ENCODE measurements around the gene SLC5A1. TPM values are rescaled to one million over a fixed set of nuclear protein-coding genes. Genes with fewer than 3 reads are reported as not detected.

Gene SLC5A1
- not detected in 2 replicates for total RNA-seq (2014; rRNA removed; shearing (Covaris generic))

- DNase-seq (ENCODE audit: low read depth), result no peak
These were observed at the start of gene SLC5A1 for GRCh38 chr22:32042924-32043323. Gene SLC5A1 (plus strand): TSS chr22:32043261. CDS start chr22:32043282, 21 bp downstream.

GRCh38 chr22:31995046-31995445 is 48.0 kb upstream of the SLC5A1 start:
- no peak for DNase-seq (ENCODE audit: low read depth)

DNA sequence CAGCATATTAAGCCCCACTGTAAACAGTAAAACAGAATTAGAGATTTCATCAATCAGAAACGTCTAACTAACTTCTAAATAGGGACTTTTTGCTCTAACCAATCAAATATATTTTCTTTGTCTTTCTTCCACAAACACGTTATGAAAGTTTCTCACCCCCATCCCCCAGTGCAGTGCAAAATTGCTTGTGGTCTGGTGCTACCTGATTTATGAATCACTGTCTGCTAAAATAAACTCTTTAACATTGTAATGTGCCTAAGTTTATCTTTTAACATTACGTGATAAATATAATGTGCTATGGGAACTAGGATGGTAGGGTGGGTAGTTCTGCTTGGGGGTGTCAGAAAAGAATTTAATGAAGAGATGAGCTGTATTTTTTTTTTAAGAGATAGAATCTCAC is 47.3 kb upstream of the SLC5A1 start:
- no peak for DNase-seq (ENCODE audit: low read depth)

- no peak for DNase-seq (ENCODE audit: low read depth)
These were observed 44.2 kb upstream of the SLC5A1 start for GRCh38 chr22:31998784-31999385.

DNA sequence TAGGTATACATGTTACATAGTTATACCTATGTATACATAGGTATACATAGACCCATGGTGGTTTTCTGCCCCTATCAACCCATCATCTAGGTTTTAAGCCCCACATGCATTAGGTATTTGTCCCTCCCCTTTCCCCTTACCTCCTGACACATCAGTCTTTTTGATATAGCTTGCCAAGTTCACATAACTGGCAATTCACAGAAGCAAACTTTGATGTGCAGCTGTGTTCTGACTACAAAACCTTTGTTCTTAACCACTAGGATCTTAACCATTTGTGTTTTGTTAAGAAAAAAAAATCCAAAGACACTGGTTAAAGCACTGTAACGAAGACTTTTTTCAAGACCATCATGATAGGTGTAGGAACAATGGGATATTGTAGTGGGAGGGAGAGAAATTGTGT is 42.9 kb upstream of the SLC5A1 start:
- DNase-seq (ENCODE audit: low read depth), result no peak

GRCh38 chr22:32005453-32005852 is 37.6 kb upstream of the SLC5A1 start:
- DNase-seq (ENCODE audit: low read depth), result peak; percentile 73

GRCh38 chr22:32013200-32013599 is 29.9 kb upstream of the SLC5A1 start:
- no peak for DNase-seq (ENCODE audit: low read depth)

DNA sequence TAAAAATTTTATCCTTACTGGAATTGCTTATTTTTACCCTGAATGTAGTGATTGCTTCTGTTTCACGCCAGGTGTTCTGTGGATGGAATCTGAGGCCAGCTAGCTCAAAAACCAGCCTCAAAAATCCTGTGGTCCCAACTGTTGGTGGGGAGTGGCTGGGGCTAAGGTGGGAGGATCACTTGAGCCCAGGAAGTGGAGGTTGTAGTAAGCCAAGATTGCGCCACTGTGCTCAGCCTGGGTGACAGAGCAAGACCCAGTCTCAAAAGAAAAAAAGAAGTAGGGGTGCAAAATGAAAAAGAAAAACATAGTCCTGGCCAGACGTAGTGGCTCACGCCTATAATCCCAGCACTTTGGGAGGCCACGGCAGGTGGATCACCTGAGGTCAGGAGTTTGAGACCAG is 27.0 kb upstream of the SLC5A1 start:
- DNase-seq (ENCODE audit: low read depth), result no peak

- DNase-seq (ENCODE audit: low read depth), result peak; percentile 78
These were observed 25.0 kb upstream of the SLC5A1 start for GRCh38 chr22:32018056-32018455.

- DNase-seq (ENCODE audit: low read depth), result peak; percentile 88
These were observed 22.9 kb upstream of the SLC5A1 start for GRCh38 chr22:32020117-32020516.

GRCh38 chr22:32021716-32022115 is 21.3 kb upstream of the SLC5A1 start:
- no peak for DNase-seq (ENCODE audit: low read depth)

- no peak for DNase-seq (ENCODE audit: low read depth)
These were observed 19.7 kb upstream of the SLC5A1 start for GRCh38 chr22:32023251-32023827.

DNA sequence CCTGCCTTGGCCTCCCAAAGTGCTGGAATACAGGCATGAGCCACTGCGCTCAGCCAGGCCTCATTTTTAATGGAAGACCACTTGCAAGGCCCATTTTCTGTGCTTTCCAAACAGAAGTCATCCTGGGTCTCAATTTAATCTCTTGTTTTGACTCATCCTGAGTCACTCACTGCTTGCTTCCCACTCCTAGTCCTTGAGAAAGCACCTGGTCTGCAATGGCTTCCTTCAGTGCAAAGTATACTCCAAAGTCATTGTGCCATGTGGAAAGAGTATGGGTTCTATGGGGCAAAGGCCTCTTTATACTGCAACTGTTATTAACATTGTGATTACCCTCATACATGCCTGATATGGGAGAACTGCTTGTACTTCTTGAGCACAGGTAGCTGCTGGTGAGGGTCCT is 18.3 kb upstream of the SLC5A1 start:
- DNase-seq (ENCODE audit: low read depth), result peak; percentile 70

- DNase-seq (ENCODE audit: low read depth), result no peak
These were observed 12.4 kb upstream of the SLC5A1 start for GRCh38 chr22:32030518-32031247.

- DNase-seq (ENCODE audit: low read depth), result no peak
These were observed 11.6 kb upstream of the SLC5A1 start for GRCh38 chr22:32031466-32031865.

DNA sequence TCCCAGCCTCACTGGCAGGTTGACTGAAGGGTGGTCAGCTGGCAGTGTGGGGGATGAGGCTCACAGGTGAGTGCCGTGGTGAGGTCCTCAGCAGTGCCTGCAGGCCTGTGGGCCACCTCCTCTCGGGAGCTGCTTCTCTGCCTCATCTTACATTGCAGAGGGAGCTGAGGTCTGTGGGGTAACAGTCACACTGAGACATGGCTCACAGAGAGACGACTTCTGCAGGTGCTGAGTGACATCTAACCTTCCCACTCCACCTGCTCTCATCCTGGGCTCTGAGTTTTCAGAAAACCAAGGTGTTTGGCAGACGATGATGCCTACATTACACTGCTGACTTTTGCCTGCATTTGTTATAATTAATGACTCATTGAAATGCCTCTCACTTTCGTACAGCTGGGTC is 8.8 kb upstream of the SLC5A1 start:
- no peak for DNase-seq (ENCODE audit: low read depth)

- no peak for DNase-seq (ENCODE audit: low read depth)
These were observed 5.8 kb upstream of the SLC5A1 start for GRCh38 chr22:32037236-32037635.

DNA sequence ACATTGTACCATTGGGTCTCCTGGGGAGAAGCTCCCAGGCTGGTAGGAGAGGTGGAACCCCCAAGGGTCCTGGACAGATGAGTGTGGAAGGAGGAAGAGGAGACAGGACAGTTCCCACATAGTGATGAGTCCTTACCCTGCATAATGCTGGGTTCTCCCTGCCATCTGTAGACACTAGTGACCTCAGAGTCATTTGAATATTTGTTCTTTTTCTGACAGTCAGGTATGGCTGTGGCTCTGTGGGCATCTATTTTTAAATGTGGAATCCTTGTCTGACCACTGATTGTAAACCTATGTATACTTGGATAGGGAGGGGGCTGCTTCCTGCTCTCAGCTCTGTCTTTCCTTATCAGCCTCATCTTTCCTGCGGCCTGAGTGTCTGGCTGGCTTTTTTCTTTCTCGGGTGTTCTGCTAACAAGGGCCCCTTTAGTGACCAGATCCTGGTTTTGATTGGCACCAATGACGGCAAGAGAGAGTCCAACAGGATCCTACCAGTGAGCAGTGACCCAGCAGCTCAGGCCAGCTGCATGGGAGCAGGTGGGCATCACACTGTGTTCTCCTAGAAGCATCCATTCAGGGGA is 2.6 kb upstream of the SLC5A1 start:
- no peak for DNase-seq (ENCODE audit: low read depth)

DNA sequence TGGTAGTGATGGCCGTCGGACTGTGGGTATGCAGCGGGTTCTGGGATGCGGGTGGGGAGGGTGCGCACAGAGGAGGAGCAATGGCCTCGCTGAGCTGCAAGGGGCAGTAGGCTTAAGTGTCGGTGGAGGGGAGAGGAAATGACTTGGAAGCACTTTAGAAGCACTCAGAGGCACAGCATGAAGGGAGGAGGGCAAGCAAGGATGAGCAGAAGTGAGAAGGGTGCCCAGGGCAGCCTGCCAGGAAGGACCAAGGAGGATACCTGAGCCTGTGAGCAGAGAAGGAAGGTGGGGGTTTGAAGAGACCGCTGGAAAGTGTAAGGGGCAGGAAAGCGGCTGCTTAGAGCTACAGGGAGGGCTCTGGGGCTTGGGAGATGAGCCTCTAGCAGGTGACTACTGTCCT is 330 bp downstream of the SLC5A1 start:
- DNase-seq (ENCODE audit: low read depth), result no peak

GRCh38 chr22:32044477-32044876 is 1.4 kb downstream of the SLC5A1 start:
- DNase-seq (ENCODE audit: low read depth), result no peak

DNA sequence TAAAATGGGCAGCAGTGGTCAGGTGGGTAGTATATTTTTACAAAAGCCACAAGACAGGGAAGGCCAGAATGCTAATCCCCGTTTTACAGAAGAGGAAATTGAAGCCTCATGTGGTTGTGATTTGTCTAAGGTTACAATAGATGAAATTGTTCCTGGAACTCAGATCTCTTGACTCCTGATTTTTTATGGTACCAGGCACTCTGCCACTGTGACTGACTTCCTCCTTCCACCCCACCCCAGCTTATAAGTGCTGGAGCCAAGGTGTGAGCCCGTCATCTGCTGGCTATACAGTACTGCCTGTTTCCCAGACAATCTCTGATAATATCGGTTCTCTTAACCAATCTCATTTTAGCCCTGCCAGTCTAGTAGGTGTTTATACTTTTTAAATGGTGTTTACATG is 1.9 kb downstream of the SLC5A1 start:
- no peak for DNase-seq (ENCODE audit: low read depth)

GRCh38 chr22:32048069-32048468 is 5.0 kb downstream of the SLC5A1 start:
- no peak for DNase-seq (ENCODE audit: low read depth)

Measured in Daoy (cell line).